HepG2 (cell line): ENCODE results near the gene SIGLEC8. TPM values are rescaled to one million over a fixed set of nuclear protein-coding genes. Genes with fewer than 3 reads are reported as not detected.

ENCODE experiments used
- ATAC-seq: fragments of 200-7000 bp; cut with Tn5 transposase; 3 replicates; pipeline ENCODE4 v1.9.1; 2020; ENCODE audit warnings: mild to moderate bottlenecking, moderate library complexity
- Bru-seq: library from RNA; stranded (reverse); fragments of 400-500 nt; gene quantifications from one replicate; lab custom pipeline; 2021; lab: Mats Ljungman, UMichigan
- BruChase-seq, 2 experiments: library from RNA; stranded (reverse); fragments of 400-500 nt; gene quantifications; one replicate each; lab custom pipeline; 2021; lab: Mats Ljungman, UMichigan
- BruUV-seq: library from RNA; stranded (reverse); fragments of 400-500 nt; replicated peaks from 2 replicates; lab custom pipeline; 2021; lab: Mats Ljungman, UMichigan
- CTCF ChIA-PET: fragments of 300-600 bp; formaldehyde crosslinking; extraction: SDS; loops from one replicate; lab custom pipeline; 2021; ENCODE audit warnings: low total read pairs, inconsistent platforms, low intra/inter-chr PET ratio; lab: Yijun Ruan, JAX
- POLR2A ChIA-PET: fragments of 350-600 bp; sonication (Branson Sonifier 250); formaldehyde crosslinking; loops from one replicate; lab custom pipeline; 2020; ENCODE audit warnings: antibody characterized with exemption, inconsistent platforms; lab: Yijun Ruan, JAX
- DNase-seq: peaks from one replicate; pipeline ENCODE4 v3.0.0-alpha.2; 2015; ENCODE audit warnings: low spot score
- FAIRE-seq: peaks from 3 replicates; lab custom pipeline; 2011; peaks lifted over from hg19 to GRCh38; lab: Jason Lieb, UNC
- H2AFZ ChIP-seq: one replicate; pipeline ENCODE4 v1.6.1; 2011; ENCODE audit warnings: low read length, inconsistent platforms
- H3K27ac ChIP-seq: fragments of 300-600 bp; 3 replicates; pipeline ENCODE4 v1.8.0; 2011; ENCODE audit warnings: mixed run types, mild to moderate bottlenecking, mixed read lengths, low read length, inconsistent platforms; ENCODE audit not compliant: insufficient read depth; ENCODE audit errors: extremely low read length
- H3K27me3 ChIP-seq, 2 experiments: fragments of 200-600 bp in 1 of 2; 2 replicates in 1 of 2; 3 replicates in 1 of 2; pipeline versions ENCODE4 v1.6.0 to v1.8.0; 2011; ENCODE audit warnings: low read length in 2 of 2, mild to moderate bottlenecking in 2 of 2, moderate library complexity in 2 of 2, inconsistent platforms in 1 of 2; ENCODE audit not compliant: insufficient read depth in 2 of 2, control insufficient read depth in 1 of 2
- H3K36me3 ChIP-seq, 2 experiments: fragments of 200-600 bp in 1 of 2; replicated peaks in 1 of 2; 2 replicates in 1 of 2; 3 replicates in 1 of 2; pipeline versions ENCODE4 v1.5.1 to v1.8.0; 2011; ENCODE audit warnings: low read length in 2 of 2, inconsistent platforms in 1 of 2; ENCODE audit not compliant: insufficient read depth in 2 of 2, control insufficient read depth in 1 of 2
- H3K4me1 ChIP-seq: 2 replicates; pipeline ENCODE4 v1.5.1; 2012; ENCODE audit warnings: low read length, inconsistent platforms; ENCODE audit not compliant: insufficient read depth
- H3K4me2 ChIP-seq: 2 replicates; pipeline ENCODE4 v1.6.0; 2011; ENCODE audit warnings: low read depth, low read length, inconsistent platforms
- H3K4me3 ChIP-seq, 3 experiments: fragments of 200-600 bp in 1 of 3; sonication (generic), shearing (Covaris generic) in 1 of 3; replicated peaks in 1 of 3; 2 replicates each; pipeline ENCODE4 v1.5.1; 2011 to 2016; ENCODE audit warnings: low read length in 3 of 3, inconsistent platforms in 2 of 3, low read depth in 2 of 3, mild to moderate bottlenecking in 2 of 3, control low read depth in 1 of 3, mixed read lengths in 1 of 3; ENCODE audit not compliant: insufficient read depth in 1 of 3
- H3K79me2 ChIP-seq: one replicate; pipeline ENCODE4 v1.6.1; 2011; ENCODE audit warnings: low read length, inconsistent platforms; ENCODE audit not compliant: insufficient read depth
- H3K9ac ChIP-seq: 2 replicates; pipeline ENCODE4 v1.6.0; 2011; ENCODE audit warnings: mild to moderate bottlenecking, low read depth, low read length, inconsistent platforms; ENCODE audit not compliant: insufficient read depth
- H3K9me3 ChIP-seq: 2 replicates; pipeline ENCODE4 v1.5.1; 2012; ENCODE audit warnings: mild to moderate bottlenecking, low read length
- H4K20me1 ChIP-seq: 2 replicates; pipeline ENCODE4 v1.6.0; 2011; ENCODE audit warnings: inconsistent platforms, mild to moderate bottlenecking, low read length, moderate library complexity; ENCODE audit not compliant: insufficient read depth
- LRRFIP1 ChIP-seq: sonication (generic); formaldehyde crosslinking; conservative IDR thresholded peaks from 2 replicates; pipeline ENCODE4 v1.4.0; 2020; ENCODE audit warnings: missing genetic modification reagents
- MXD1 ChIP-seq: sonication (generic); formaldehyde crosslinking; IDR thresholded peaks from 2 replicates; pipeline ENCODE4 v1.4.0; 2020; ENCODE audit warnings: mild to moderate bottlenecking, missing genetic modification reagents
- NCOA2 ChIP-seq: sonication (generic); formaldehyde crosslinking; IDR thresholded peaks from 2 replicates; pipeline ENCODE4 v1.8.0; 2022; ENCODE audit warnings: inconsistent platforms
- POLR2AphosphoS5 ChIP-seq: IDR thresholded peaks from 2 replicates; pipeline ENCODE4 v1.6.1; 2012; ENCODE audit warnings: low read depth, low read length
- PRDM4 ChIP-seq: sonication (generic); formaldehyde crosslinking; IDR thresholded peaks from 2 replicates; pipeline ENCODE4 v1.9.0; 2021; ENCODE audit warnings: missing genetic modification reagents, borderline replicate concordance
- PREB ChIP-seq: sonication (generic); formaldehyde crosslinking; IDR thresholded peaks from 2 replicates; pipeline ENCODE4 v1.4.0; 2020; ENCODE audit warnings: missing genetic modification reagents
- SMAD1 ChIP-seq: sonication (generic); formaldehyde crosslinking; IDR thresholded peaks from 2 replicates; pipeline ENCODE4 v1.4.0; 2020; ENCODE audit warnings: missing genetic modification reagents, low read depth, mild to moderate bottlenecking, borderline replicate concordance
- ZBTB1 ChIP-seq: sonication (generic); formaldehyde crosslinking; IDR thresholded peaks from 2 replicates; pipeline ENCODE4 v1.4.0; 2020; ENCODE audit warnings: missing genetic modification reagents, borderline replicate concordance
- ZNF326 ChIP-seq: sonication (generic); formaldehyde crosslinking; IDR thresholded peaks from 2 replicates; pipeline ENCODE4 v1.4.0; 2020; ENCODE audit warnings: missing genetic modification reagents, borderline replicate concordance
- ZNF576 ChIP-seq: sonication (generic); formaldehyde crosslinking; IDR thresholded peaks from 2 replicates; pipeline ENCODE4 v1.4.0; 2020; ENCODE audit warnings: mild to moderate bottlenecking, missing genetic modification reagents
- WGBS: methylation state at CpG from one replicate; pipeline ENCODE4 v1.1.6; 2017; ENCODE audit warnings: low lambda C conversion rate; 5-methylcytosine and 5-hydroxymethylcytosine counted together
- in situ Hi-C: cut with HindIII; loops from 2 replicates; pipeline ENCODE4 v1.10.0; 2017; ENCODE audit warnings: low pct_unique_long_range_greater_than_20kb; ENCODE audit not compliant: extremely low pct_ligation_motif_present
- intact Hi-C: fragments of 100-400 bp; cut with micrococcal nuclease; formaldehyde crosslinking; loops from one replicate; pipeline ENCODE4 v1.10.0; 2022; ENCODE audit not compliant: unreplicated experiment
- long read RNA-seq, 2 experiments: library from RNA in 1 of 2; library from polyadenylated mRNA in 1 of 2; stranded (forward) in 1 of 2; unstranded in 1 of 2; transcript quantifications; one replicate each; pipeline ENCODE4 v2.0.0, GENCODE V29; 2019 to 2022
- polyA minus RNA-seq, 3 experiments: library from RNA; depleted of rRNA, polyadenylated mRNA; stranded (reverse); fragments of >200 nt; gene quantifications; 2 replicates each; pipeline ENCODE4 v1.2.3, GENCODE V29; 2011; ENCODE audit warnings: low replicate concordance in 1 of 3
- polyA plus RNA-seq, 8 experiments: library from polyadenylated mRNA; depleted of rRNA in 3 of 8; stranded (reverse) in 7 of 8; unstranded in 1 of 8; fragments of >200 nt; fragmentation: Illumina TruSeq in 4 of 8; extraction: Trizol in 4 of 8; gene quantifications; 2 replicates each; pipeline versions ENCODE4 v1.2.1 to v1.2.3, GENCODE V29; 2011 to 2016; ENCODE audit warnings: low read depth in 4 of 8, missing spikeins in 1 of 8, mixed read lengths in 1 of 8; ENCODE audit not compliant: insufficient read depth in 1 of 8
- total RNA-seq, 5 experiments: library from RNA; depleted of rRNA; stranded (reverse); fragments of >200 nt; fragmentation: Illumina TruSeq; extraction: Trizol; gene quantifications; 2 replicates each; pipeline ENCODE4 v1.2.3, GENCODE V29; 2016; ENCODE audit warnings: low read depth in 1 of 5

The SIGLEC8 gene
- total RNA-seq (2016; rRNA removed; fragmentation: Illumina TruSeq; extraction: Trizol): not detected in 2 replicates
- total RNA-seq (2016; cell fraction: cytosol; rRNA removed; fragmentation: Illumina TruSeq; extraction: Trizol; ENCODE audit: low read depth): not detected in 2 replicates
- not detected in 2 replicates for total RNA-seq (2016; cell fraction: insoluble cytoplasmic fraction; rRNA removed; fragmentation: Illumina TruSeq; extraction: Trizol)
- not detected in 2 replicates for total RNA-seq (2016; cell fraction: membrane; rRNA removed; fragmentation: Illumina TruSeq; extraction: Trizol)
- total RNA-seq (2016; cell fraction: nucleus; rRNA removed; fragmentation: Illumina TruSeq; extraction: Trizol): not detected in 2 replicates
- polyA plus RNA-seq (2011; rRNA removed): not detected in 2 replicates
- polyA plus RNA-seq (2011; cell fraction: cytosol; rRNA removed): not detected in 2 replicates
- polyA plus RNA-seq (2011; cell fraction: nucleus; rRNA removed): not detected in 2 replicates
- not detected in 2 replicates for polyA plus RNA-seq (2012)
- polyA plus RNA-seq (2016; cell fraction: cytosol; fragmentation: Illumina TruSeq; extraction: Trizol; ENCODE audit: low read depth): not detected in 2 replicates
- polyA plus RNA-seq (2016; cell fraction: insoluble cytoplasmic fraction; fragmentation: Illumina TruSeq; extraction: Trizol; ENCODE audit: low read depth): not detected in 2 replicates
- not detected in 2 replicates for polyA plus RNA-seq (2016; cell fraction: membrane; fragmentation: Illumina TruSeq; extraction: Trizol; ENCODE audit: low read depth)
- not detected in 2 replicates for polyA plus RNA-seq (2016; cell fraction: nucleus; fragmentation: Illumina TruSeq; extraction: Trizol; ENCODE audit: insufficient read depth, low read depth)
- not detected in 2 replicates for polyA minus RNA-seq (2011; rRNA and poly(A)+ RNA removed; ENCODE audit: low replicate concordance)
- polyA minus RNA-seq (2011; cell fraction: cytosol; rRNA and poly(A)+ RNA removed): not detected in 2 replicates
- not detected in 2 replicates for polyA minus RNA-seq (2011; cell fraction: nucleus; rRNA and poly(A)+ RNA removed)
- Bru-seq, nascent RNA: not detected
- BruChase-seq, experiment 1, labeled RNA remaining after a 6-hour chase: not detected
- BruChase-seq, experiment 2, labeled RNA remaining after a 2-hour chase: not detected
- long read RNA-seq, experiment 1: 0 reads
- long read RNA-seq, experiment 2: 0 reads

GRCh38 chr19:51458051-51458645, at the start of gene SIGLEC8:
Gene SIGLEC8, minus strand, starts transcription at chr19:51458454. Its CDS starts 67 bp downstream, at chr19:51458387.
- H3K4me3 ChIP-seq: no peak within 1 kb of the TSS
- H3K4me2 ChIP-seq: no peak within 1 kb of the TSS
- intact Hi-C loops: no loop called here
- H3K9ac ChIP-seq: no peak within 1 kb of the TSS
- H3K36me3 ChIP-seq: no peaks in the 10 kb centered on the region
- H2AFZ ChIP-seq: no peak within 1 kb of the TSS
- FAIRE-seq: no peak
- H3K4me1 ChIP-seq: peaks cover 18% of the 10 kb centered on the region; the same call in 1 of the 2 replicates
- H3K9me3 ChIP-seq: no peaks in the 10 kb centered on the region
- H3K27ac ChIP-seq: no peak within 1 kb of the TSS
- BruUV-seq: no TSS peak
- WGBS: 2% methylated on average over 8 of the region's 10 CpGs
- POLR2A ChIA-PET: no interaction called here
- in situ Hi-C loops: no loop called here
- TF ChIP-seq MXD1 (CRISPR knock-in tag) (no peak), ZNF326 (no peak), PREB (no peak), SMAD1 (CRISPR knock-in tag) (no peak), ZBTB1 (no peak), LRRFIP1 (CRISPR knock-in tag) (no peak), PRDM4 (no peak), ZNF576 (CRISPR knock-in tag) (no peak), POLR2AphosphoS5 (no peak), NCOA2 (CRISPR knock-in tag) (no peak)
- ATAC-seq: no peak
- no peaks in the 10 kb centered on the region for H3K79me2 ChIP-seq
- no peaks in the 10 kb centered on the region for H4K20me1 ChIP-seq
- CTCF ChIA-PET: no interaction called here
- no peak for DNase-seq
- H3K27me3 ChIP-seq: peaks cover 10 to 55% of the 10 kb centered on the region in 2 experiments; a peak in 4 of 5 replicates
